ENCODE measurements around the gene GNB2.

DNA sequence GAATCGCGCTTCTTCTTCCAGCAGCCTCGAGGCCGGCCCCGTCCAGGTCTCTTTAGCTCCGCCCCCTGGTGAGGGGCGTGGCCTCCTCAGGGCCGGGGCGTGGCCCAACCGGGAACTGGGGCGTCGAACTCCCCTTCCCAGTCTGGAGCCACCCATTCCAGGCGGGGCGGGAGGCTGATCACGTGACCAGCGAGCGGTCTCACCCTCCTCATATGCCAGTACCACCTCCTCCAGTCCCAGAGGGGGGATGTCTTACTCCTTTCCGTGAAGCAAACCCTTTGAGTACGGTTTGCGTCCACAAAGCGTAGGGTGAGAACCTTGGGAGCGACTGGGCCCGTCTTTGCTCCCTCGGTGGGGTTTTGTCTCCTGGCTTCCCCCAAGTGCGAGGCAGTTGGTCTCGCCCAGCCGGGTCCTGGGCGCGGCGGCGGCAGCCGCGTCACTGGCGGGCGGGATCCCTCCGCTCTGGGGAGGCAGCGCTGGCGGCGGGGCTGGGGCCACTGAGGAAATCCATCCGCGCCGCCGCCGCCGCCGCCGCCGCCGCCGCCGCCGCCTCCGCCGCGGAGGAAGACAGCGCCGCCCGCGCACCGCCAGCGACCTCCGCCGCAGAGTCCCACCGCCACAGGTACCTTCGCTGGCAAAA, at the start of gene GNB2:
- TF ChIP-seq EZH2 (IDR thresholded peaks at IDR 0.05; ENCODE audit: low read depth, low read length, severe bottlenecking) (no peak), SP1 (IDR thresholded peaks at IDR 0.05; ENCODE audit: low read depth, low read length) (peak; percentile 70; the same call in 1 of the 2 replicates), RXRA (IDR thresholded peaks at IDR 0.05; ENCODE audit: insufficient read depth, low read depth, low read length) (no peak), ASH2L (IDR thresholded peaks at IDR 0.05; ENCODE audit: low read length) (peak; percentile 90), HDAC6 (IDR thresholded peaks at IDR 0.05; ENCODE audit: low read depth, low read length) (no peak), POU5F1 (IDR thresholded peaks at IDR 0.05; ENCODE audit: low read depth, low read length) (no peak)
- TF ChIP-seq, protein P1, sequence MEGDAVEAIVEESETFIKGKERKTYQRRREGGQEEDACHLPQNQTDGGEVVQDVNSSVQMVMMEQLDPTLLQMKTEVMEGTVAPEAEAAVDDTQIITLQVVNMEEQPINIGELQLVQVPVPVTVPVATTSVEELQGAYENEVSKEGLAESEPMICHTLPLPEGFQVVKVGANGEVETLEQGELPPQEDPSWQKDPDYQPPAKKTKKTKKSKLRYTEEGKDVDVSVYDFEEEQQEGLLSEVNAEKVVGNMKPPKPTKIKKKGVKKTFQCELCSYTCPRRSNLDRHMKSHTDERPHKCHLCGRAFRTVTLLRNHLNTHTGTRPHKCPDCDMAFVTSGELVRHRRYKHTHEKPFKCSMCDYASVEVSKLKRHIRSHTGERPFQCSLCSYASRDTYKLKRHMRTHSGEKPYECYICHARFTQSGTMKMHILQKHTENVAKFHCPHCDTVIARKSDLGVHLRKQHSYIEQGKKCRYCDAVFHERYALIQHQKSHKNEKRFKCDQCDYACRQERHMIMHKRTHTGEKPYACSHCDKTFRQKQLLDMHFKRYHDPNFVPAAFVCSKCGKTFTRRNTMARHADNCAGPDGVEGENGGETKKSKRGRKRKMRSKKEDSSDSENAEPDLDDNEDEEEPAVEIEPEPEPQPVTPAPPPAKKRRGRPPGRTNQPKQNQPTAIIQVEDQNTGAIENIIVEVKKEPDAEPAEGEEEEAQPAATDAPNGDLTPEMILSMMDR (IDR thresholded peaks at IDR 0.05; ENCODE audit: control extremely low read depth in 1 of 3, insufficient read depth in 1 of 3, low read depth in 1 of 3, low read length in 3 of 3), result no peak
